Adipose tissue (tissue), 3 donors: ENCODE results near the gene PM20D2. TPM values are rescaled to one million over a fixed set of nuclear protein-coding genes. Genes with fewer than 3 reads are reported as not detected.

Source experiments
- H3K27ac ChIP-seq: one replicate; pipeline ENCODE4 v1.5.1; 2013; ENCODE audit warnings: low read depth, low read length
- WGBS, 3 donors: extraction: QIAGEN DNeasy Blood & Tissue Kit; methylation state at CpG; one replicate each; pipeline ENCODE4 v1.1.7; 2013; 5-methylcytosine and 5-hydroxymethylcytosine counted together
- polyA plus RNA-seq, 3 donors: library from polyadenylated mRNA; stranded (reverse); fragments of 200-250 nt; gene quantifications; one replicate each; pipeline ENCODE4 v1.2.3, GENCODE V29; 2013
- donor health status: healthy with polysubstance abuse.
- donor health status: Bipolar disorder and iron deficiency.
- donor health status: healthy.

PM20D2 gene
- polyA plus RNA-seq, 3 donors: 3.2 to 4.8 (median 4.0) TPM

GRCh38 chr6:89140347-89141156 lies 5.3 kb upstream of the PM20D2 start:
- no peak overlapping the region for H3K27ac ChIP-seq

GRCh38 chr6:89144354-89144906 lies 1.4 kb upstream of the PM20D2 start:
- WGBS, 3 donors: 70 to 79% (median 70%) methylated on average over 2 of the region's 2 CpGs
- H3K27ac ChIP-seq: no peak overlapping the region

More at GRCh38 chr6:89140347-89141156, 5.3 kb upstream of the PM20D2 start:
- WGBS, 3 donors: 50 to 80% (median 76%) methylated on average over 7 of the region's 7 CpGs

GRCh38 chr6:89145091-89145955 lies 532 bp upstream of the PM20D2 start:
- H3K27ac ChIP-seq: no peak overlapping the region
- 6% methylated on average over 17 of the region's 17 CpGs for WGBS, 3 donors

GRCh38 chr6:89146718-89147700 lies 1.2 kb downstream of the PM20D2 start:
- WGBS, 3 donors: 24 to 32% (median 29%) methylated on average over 26 of the region's 26 CpGs
- no peak overlapping the region for H3K27ac ChIP-seq

- H3K27ac ChIP-seq: no peak overlapping the region
- WGBS, 3 donors: 92 to 93% (median 93%) methylated on average over 17 of the region's 17 CpGs
Observed at GRCh38 chr6:89148016-89148750, 2.3 kb downstream of the PM20D2 start.

- H3K27ac ChIP-seq: no peak overlapping the region
- WGBS, 3 donors: 55 to 82% (median 76%) methylated on average over 1 of the region's 1 CpG
Observed at GRCh38 chr6:89154131-89154530, 8.3 kb downstream of the PM20D2 start.

- H3K27ac ChIP-seq: no peak overlapping the region
- WGBS, 3 donors: 97 to 99% (median 98%) methylated on average over 4 of the region's 4 CpGs
Observed at GRCh38 chr6:89160331-89161092, 14.7 kb downstream of the PM20D2 start.

GRCh38 chr6:89161326-89162046 lies 15.6 kb downstream of the PM20D2 start:
- WGBS, 3 donors: 78 to 82% (median 81%) methylated on average over 7 of the region's 7 CpGs
- H3K27ac ChIP-seq: no peak overlapping the region

- 65 to 81% (median 74%) methylated on average over 4 of the region's 4 CpGs for WGBS, 3 donors
- no peak overlapping the region for H3K27ac ChIP-seq
Observed at GRCh38 chr6:89162047-89162371, 16.2 kb downstream of the PM20D2 start.

- H3K27ac ChIP-seq: no peak overlapping the region
- 64 to 73% (median 68%) methylated on average over 6 of the region's 6 CpGs for WGBS, 3 donors
Observed at GRCh38 chr6:89172131-89172530, 26.3 kb downstream of the PM20D2 start.

- 89 to 91% (median 90%) methylated on average over 4 of the region's 4 CpGs for WGBS, 3 donors
- H3K27ac ChIP-seq: no peak overlapping the region
Observed at GRCh38 chr6:89173634-89174033, 27.8 kb downstream of the PM20D2 start.

- no peak overlapping the region for H3K27ac ChIP-seq
- 90 to 96% (median 95%) methylated on average over 13 of the region's 13 CpGs for WGBS, 3 donors
Observed at GRCh38 chr6:89180112-89180511, 34.3 kb downstream of the PM20D2 start.

- H3K27ac ChIP-seq: no peak overlapping the region
- 59 to 77% (median 70%) methylated on average over 1 of the region's 1 CpG for WGBS, 3 donors
Observed at GRCh38 chr6:89180971-89181370, 35.1 kb downstream of the PM20D2 start.

- WGBS, 3 donors: 48 to 50% (median 49%) methylated on average over 2 of the region's 2 CpGs
- no peak overlapping the region for H3K27ac ChIP-seq
Observed at GRCh38 chr6:89183294-89183693, 37.4 kb downstream of the PM20D2 start.

- WGBS, 3 donors: 61 to 77% (median 77%) methylated on average over 9 of the region's 9 CpGs
- no peak overlapping the region for H3K27ac ChIP-seq
Observed at GRCh38 chr6:89184344-89184743, 38.5 kb downstream of the PM20D2 start.

GRCh38 chr6:89186762-89187161 lies 40.9 kb downstream of the PM20D2 start:
- H3K27ac ChIP-seq: no peak overlapping the region
- WGBS, 3 donors: 96 to 100% (median 97%) methylated on average over 2 of the region's 2 CpGs
